Endodermal cell (in vitro differentiated cells): Measurements from ENCODE around the gene OR2AG2. TPM values are rescaled to one million over a fixed set of nuclear protein-coding genes. Genes with fewer than 3 reads are reported as not detected.

ENCODE experiments used
- DNase-seq: peaks from one replicate; pipeline ENCODE4 v3.0.0-alpha.2; 2017
- H3K27ac ChIP-seq: 2 replicates; pipeline ENCODE4 v1.5.1; 2013; ENCODE audit warnings: mild to moderate bottlenecking, low read depth, low read length, moderate library complexity
- H3K27me3 ChIP-seq: 2 replicates; pipeline ENCODE4 v1.6.1; 2013; ENCODE audit warnings: mild to moderate bottlenecking, low read length, moderate library complexity; ENCODE audit not compliant: insufficient read depth, control insufficient read depth, poor library complexity, severe bottlenecking
- H3K36me3 ChIP-seq: 2 replicates; pipeline ENCODE4 v1.7.0; 2013; ENCODE audit warnings: mild to moderate bottlenecking, low read length, moderate library complexity; ENCODE audit not compliant: control insufficient read depth, insufficient read depth
- H3K4me1 ChIP-seq: one replicate; pipeline ENCODE4 v1.7.0; 2013; ENCODE audit warnings: low read length; ENCODE audit not compliant: control insufficient read depth, insufficient read depth
- H3K4me3 ChIP-seq: 2 replicates; pipeline ENCODE4 v1.5.1; 2013; ENCODE audit warnings: mild to moderate bottlenecking, low read length, moderate library complexity
- H3K9ac ChIP-seq: 2 replicates; pipeline ENCODE4 v1.6.1; 2013; ENCODE audit warnings: mild to moderate bottlenecking, low read length, moderate library complexity; ENCODE audit not compliant: poor library complexity, severe bottlenecking; ENCODE audit errors: extremely low read depth
- H3K9me3 ChIP-seq: 2 replicates; pipeline ENCODE4 v1.6.1; 2013; ENCODE audit warnings: mild to moderate bottlenecking, low read length, moderate library complexity; ENCODE audit not compliant: control insufficient read depth
- H3K27ac Mint-ChIP-seq: 2 replicates; pipeline ENCODE4 v1.8.0; 2020; ENCODE audit warnings: mixed read lengths
- H3K27me3 Mint-ChIP-seq: 2 replicates; pipeline ENCODE4 v1.8.0; 2021; ENCODE audit warnings: mild to moderate bottlenecking, mixed read lengths; ENCODE audit not compliant: insufficient read depth
- H3K36me3 Mint-ChIP-seq: 2 replicates; pipeline ENCODE4 v1.8.0; 2020; ENCODE audit warnings: low read depth, mixed read lengths
- H3K4me1 Mint-ChIP-seq: 2 replicates; pipeline ENCODE4 v1.8.0; 2020; ENCODE audit warnings: mixed read lengths
- H3K4me3 Mint-ChIP-seq: 2 replicates; pipeline ENCODE4 v1.8.0; 2020; ENCODE audit warnings: mild to moderate bottlenecking, moderate library complexity, mixed read lengths
- H3K9me3 Mint-ChIP-seq: 2 replicates; pipeline ENCODE4 v1.8.0; 2020; ENCODE audit warnings: mild to moderate bottlenecking, mixed read lengths
- CTCF ChIP-seq: fragments of 200-600 bp; sonication (generic); conservative IDR thresholded peaks from 2 replicates; pipeline ENCODE4 v1.5.0; 2021; ENCODE audit warnings: antibody characterized with exemption, mild to moderate bottlenecking
- WGBS, 2 experiments: methylation state at CpG; one replicate each; pipeline versions ENCODE4 v1.1.5 to v1.1.7; 2013; ENCODE audit warnings: missing lambda C conversion rate in 2 of 2, mixed read lengths in 1 of 2; ENCODE audit not compliant: insufficient coverage in 1 of 2, insufficient read length in 1 of 2; 5-methylcytosine and 5-hydroxymethylcytosine counted together
- total RNA-seq, 2 donors: library from RNA; stranded (reverse); fragmentation: NEBNext Ultra II Directional in 1 of 2; extraction: Animal tissue kit (Norgen Biotek cat#: 25700) in 1 of 2; gene quantifications; 2 replicates in 1 of 2; 3 replicates in 1 of 2; pipeline ENCODE4 v1.2.1, GENCODE V29; 2021

Gene OR2AG2
- total RNA-seq, 2 donors from 2014 or later, result 0.20 to 0.68 TPM

- no peaks in the 10 kb centered on the region for H3K36me3 ChIP-seq
- H3K27ac ChIP-seq, result no peak overlapping the region
- Mint-ChIP-seq H3K9me3 (no peaks in the 10 kb centered on the region), H3K36me3 (no peaks in the 10 kb centered on the region), H3K4me1 (no peaks in the 10 kb centered on the region), H3K27me3 (no peaks in the 10 kb centered on the region), H3K27ac (no peak overlapping the region), H3K4me3 (no peak overlapping the region)
- H3K4me1 ChIP-seq, result no peaks in the 10 kb centered on the region
- no peak overlapping the region for H3K4me3 ChIP-seq
- no peak overlapping the region for H3K9ac ChIP-seq
- WGBS, 2 experiments, result 88 to 94% methylated on average over 4 of the region's 4 CpGs
- DNase-seq, result no peak
- no peaks in the 10 kb centered on the region for H3K27me3 ChIP-seq
- no peaks in the 10 kb centered on the region for H3K9me3 ChIP-seq
- no peak for TF ChIP-seq CTCF
Measured at GRCh38 chr11:6794639-6795038, 22.9 kb upstream of the OR2AG2 start.

DNA sequence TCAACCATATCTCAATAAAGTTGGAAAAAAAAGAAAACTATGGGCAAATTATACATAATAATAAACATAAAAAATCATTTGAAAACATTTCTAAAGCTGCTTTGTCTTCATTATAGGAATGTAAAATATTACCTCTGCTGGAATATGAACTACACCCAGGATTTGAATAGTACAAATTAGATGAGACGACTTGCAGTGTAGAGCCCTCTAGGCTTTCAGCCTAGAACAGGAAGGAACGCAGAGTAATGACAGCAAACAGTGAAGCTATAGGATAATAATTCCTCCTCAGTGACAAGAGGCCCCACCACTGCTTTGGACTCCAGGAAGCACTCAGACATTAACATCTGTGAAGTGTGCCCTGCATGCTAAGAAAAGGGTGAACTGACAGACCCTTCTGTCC lies 18.8 kb upstream of the OR2AG2 start:
- H3K27me3 ChIP-seq, result no peaks in the 10 kb centered on the region
- no peak for TF ChIP-seq CTCF
- Mint-ChIP-seq H3K9me3 (no peaks in the 10 kb centered on the region), H3K4me3 (no peak overlapping the region), H3K4me1 (no peaks in the 10 kb centered on the region), H3K27ac (no peak overlapping the region), H3K36me3 (no peaks in the 10 kb centered on the region), H3K27me3 (no peaks in the 10 kb centered on the region)
- no peak overlapping the region for H3K27ac ChIP-seq
- H3K36me3 ChIP-seq, result no peaks in the 10 kb centered on the region
- no peak for DNase-seq
- H3K4me1 ChIP-seq, result no peaks in the 10 kb centered on the region
- H3K9ac ChIP-seq, result no peak overlapping the region
- WGBS, 2 experiments, result 85 to 100% methylated on average over 1 to 2 of the region's 2 CpGs
- H3K9me3 ChIP-seq, result no peaks in the 10 kb centered on the region
- no peak overlapping the region for H3K4me3 ChIP-seq

DNA sequence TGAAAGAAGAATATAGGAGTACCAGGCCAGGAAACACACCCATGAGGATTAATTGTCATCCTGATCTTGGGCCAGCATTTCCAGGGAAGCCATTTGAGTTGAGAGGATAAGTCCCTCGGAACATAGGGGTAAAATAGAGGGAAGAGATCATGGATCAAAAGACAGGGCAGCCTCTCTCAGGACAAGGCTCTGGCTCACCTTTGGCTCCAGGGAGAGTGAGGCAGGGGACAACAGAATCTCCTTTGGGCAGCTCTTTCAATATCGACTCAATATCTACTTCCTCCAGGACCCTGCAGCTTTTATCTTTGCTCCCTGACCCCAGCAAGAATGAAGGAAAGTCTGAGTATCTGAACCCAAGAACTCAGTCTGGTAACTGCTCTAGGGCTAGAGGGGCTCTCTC lies 10.9 kb upstream of the OR2AG2 start, which contains the start of gene OR2AG1:
Gene OR2AG1, plus strand, starts transcription at position 301 of the 400 bp plus-strand sequence. CDS start 2,018 bp downstream, outside the sequence.
- no peak within 1 kb of the TSS for H3K27ac ChIP-seq
- DNase-seq, result no peak
- no peaks in the 10 kb centered on the region for H3K4me1 Mint-ChIP-seq
- 70 to 86% methylated on average over 2 of the region's 2 CpGs for WGBS, 2 experiments
- no peaks in the 10 kb centered on the region for H3K36me3 Mint-ChIP-seq
- TF ChIP-seq CTCF, result no peak
- H3K4me3 ChIP-seq, result no peak within 1 kb of the TSS
- peaks cover 4% of the 10 kb centered on the region for H3K27me3 Mint-ChIP-seq
- no peaks in the 10 kb centered on the region for H3K9me3 Mint-ChIP-seq
- no peak within 1 kb of the TSS for H3K9ac ChIP-seq
- no peak within 1 kb of the TSS for H3K27ac Mint-ChIP-seq
- H3K36me3 ChIP-seq, result no peaks in the 10 kb centered on the region
- H3K4me1 ChIP-seq, result no peaks in the 10 kb centered on the region
- H3K27me3 ChIP-seq, result no peaks in the 10 kb centered on the region
- H3K4me3 Mint-ChIP-seq, result no peak within 1 kb of the TSS
- no peaks in the 10 kb centered on the region for H3K9me3 ChIP-seq
